ENCODE results near the gene OR6A2. TPM values are rescaled to one million over a fixed set of nuclear protein-coding genes. Genes with fewer than 3 reads are reported as not detected.
"Not testable (repeated sequence)": the region's sequence is repeated elsewhere in the genome, so short reads cannot be mapped to it uniquely, and the experiment has no call there.

The OR6A2 gene
- polyA plus RNA-seq (ENCODE audit: insufficient read length in 4 of 4): not detected

GRCh38 chr11:6799402-6799801 is at the start of gene OR6A2:
Gene OR6A2, minus strand, starts transcription at chr11:6799689. Its CDS starts 3,981 bp downstream, at chr11:6795708.
- DNase-seq (ENCODE audit: low read depth in 4 of 4, low spot score in 3 of 4): no peak

DNA sequence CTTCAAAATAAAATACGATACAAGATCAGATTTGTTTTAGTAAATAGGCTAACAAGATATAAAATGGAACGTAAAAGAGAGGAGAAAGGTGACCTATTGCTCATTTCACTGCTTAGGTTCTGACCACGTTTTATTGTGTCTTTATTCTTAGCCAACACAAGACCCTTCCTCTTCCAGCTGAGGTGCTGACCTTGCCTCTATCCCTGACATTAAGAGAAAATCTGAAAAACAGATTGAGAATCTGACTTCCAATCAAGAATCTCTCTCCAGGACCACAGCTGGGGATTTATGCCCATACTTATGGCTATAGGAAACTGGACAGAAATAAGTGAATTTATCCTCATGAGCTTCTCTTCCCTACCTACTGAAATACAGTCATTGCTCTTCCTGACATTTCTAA is 45.9 kb upstream of the OR6A2 start, which contains the start of gene OR10A5:
Gene OR10A5, plus strand, starts transcription at position 301 of the 400 bp plus-strand sequence. Its CDS starts 0 bp downstream, at position 301.
- DNase-seq (ENCODE audit: low read depth in 4 of 4, low spot score in 3 of 4): no peak

GRCh38 chr11:6844356-6844755 is 44.9 kb upstream of the OR6A2 start:
- no peak for DNase-seq (ENCODE audit: low read depth in 4 of 4, low spot score in 3 of 4)

GRCh38 chr11:6843670-6844069 is 44.2 kb upstream of the OR6A2 start:
- no peak for DNase-seq (ENCODE audit: low read depth in 4 of 4, low spot score in 3 of 4)

- no peak for DNase-seq (ENCODE audit: low read depth in 4 of 4, low spot score in 3 of 4)
These were observed 42.2 kb upstream of the OR6A2 start for GRCh38 chr11:6841694-6842093.

GRCh38 chr11:6834021-6834420 is 34.5 kb upstream of the OR6A2 start:
- DNase-seq (ENCODE audit: low read depth in 4 of 4, low spot score in 3 of 4): no peak

GRCh38 chr11:6833356-6833755 is 33.9 kb upstream of the OR6A2 start:
- no peak for DNase-seq (ENCODE audit: low read depth in 4 of 4, low spot score in 3 of 4)

DNA sequence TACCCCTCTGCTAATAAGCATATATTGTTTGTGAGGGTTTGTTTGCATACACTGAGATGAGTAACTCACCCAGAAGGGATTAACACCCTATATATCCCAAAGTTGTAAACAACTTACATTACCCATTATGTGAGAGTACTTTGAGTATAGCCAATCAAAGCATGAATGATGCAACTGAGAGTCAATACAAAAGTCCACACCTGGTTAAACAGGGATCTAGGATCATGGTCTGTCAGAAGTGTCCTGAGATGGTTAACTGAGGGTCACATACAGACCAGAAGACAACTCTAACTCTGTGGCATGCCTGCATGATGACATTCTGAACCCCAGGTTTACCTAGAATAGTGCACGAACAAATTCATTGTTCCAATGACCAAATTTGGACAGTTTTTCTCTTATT is 28.6 kb upstream of the OR6A2 start:
- DNase-seq (ENCODE audit: low read depth in 4 of 4, low spot score in 3 of 4): no peak

- no peak for DNase-seq (ENCODE audit: low read depth in 4 of 4, low spot score in 3 of 4)
These were observed 25.8 kb upstream of the OR6A2 start for GRCh38 chr11:6825231-6825744.

GRCh38 chr11:6824136-6824823 is 24.8 kb upstream of the OR6A2 start:
- DNase-seq (ENCODE audit: low read depth in 4 of 4, low spot score in 3 of 4): no peak

DNA sequence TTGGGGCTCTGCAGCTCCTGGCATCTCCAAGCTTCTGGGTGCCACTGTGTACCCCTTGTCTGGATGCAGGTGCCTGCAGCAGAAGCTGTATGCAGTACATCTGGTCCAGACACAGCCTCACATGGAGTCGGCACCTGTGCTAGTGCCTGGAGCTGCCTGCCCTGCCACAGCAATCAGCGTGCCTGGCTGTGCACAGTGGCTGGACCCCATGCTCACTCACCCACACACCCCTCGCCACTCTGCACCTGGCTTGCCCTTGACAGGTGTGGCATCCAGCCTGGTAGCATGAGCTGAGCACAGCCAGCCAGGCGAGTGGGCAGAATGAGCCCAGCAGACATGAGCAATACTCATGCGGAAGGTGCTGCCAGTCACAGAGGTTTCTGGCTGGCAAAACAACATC is 19.5 kb upstream of the OR6A2 start:
- no peak for DNase-seq (ENCODE audit: low read depth in 4 of 4, low spot score in 3 of 4)

- no peak for DNase-seq (ENCODE audit: low read depth in 4 of 4, low spot score in 3 of 4)
These were observed 18.2 kb upstream of the OR6A2 start for GRCh38 chr11:6817694-6818093.

DNA sequence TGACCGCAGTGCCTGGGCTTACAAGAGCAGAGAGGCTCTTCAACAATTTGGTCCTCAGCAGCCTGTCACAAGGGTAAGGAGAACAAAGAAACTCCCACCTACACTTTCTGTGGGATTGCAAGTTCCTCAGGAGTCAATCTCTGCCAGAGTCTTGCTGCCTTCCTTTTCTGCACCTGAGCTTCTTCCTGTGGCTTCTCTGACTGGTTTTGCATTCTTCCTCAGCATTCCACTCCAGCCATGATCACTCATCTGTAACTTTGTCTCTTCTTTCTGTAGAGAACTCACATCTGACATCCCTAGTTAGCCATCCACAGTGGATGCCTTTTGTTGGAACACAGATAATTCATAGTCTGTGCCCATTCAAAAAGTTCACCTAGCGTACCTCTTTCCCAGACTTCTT is 14.2 kb upstream of the OR6A2 start:
- no peak for DNase-seq (ENCODE audit: low read depth in 4 of 4, low spot score in 3 of 4)

GRCh38 chr11:6812390-6813005 is 13.0 kb upstream of the OR6A2 start:
- DNase-seq (ENCODE audit: low read depth in 4 of 4, low spot score in 3 of 4): peak in 3 of 4 donors; percentile 8 to 26 (median 9)

DNA sequence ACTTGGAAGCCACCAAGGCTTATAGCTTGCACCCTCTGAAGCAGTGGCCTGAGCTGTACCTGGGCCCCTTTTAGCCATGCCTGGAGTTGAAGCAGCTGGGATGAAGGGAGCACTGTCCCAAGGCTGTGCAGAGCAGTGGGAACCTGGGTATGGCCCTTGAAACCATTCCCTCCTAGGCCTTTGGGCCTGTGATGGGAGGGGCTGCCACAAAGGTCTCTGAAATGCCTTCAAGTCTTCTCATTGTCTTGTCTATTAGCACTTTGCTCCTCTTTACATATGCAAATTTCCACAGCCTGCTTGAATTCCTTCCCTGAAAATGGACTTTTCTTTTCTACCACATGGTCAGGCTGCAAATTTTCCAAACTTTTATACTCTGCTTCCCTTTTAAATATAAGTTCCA is 1.6 kb upstream of the OR6A2 start:
- DNase-seq (ENCODE audit: low read depth in 4 of 4, low spot score in 3 of 4): not testable (repeated sequence)

- no peak for DNase-seq (ENCODE audit: low read depth in 4 of 4, low spot score in 3 of 4)
These were observed 4.8 kb downstream of the OR6A2 start for GRCh38 chr11:6794639-6795038.

- no peak for DNase-seq (ENCODE audit: low read depth in 4 of 4, low spot score in 3 of 4)
These were observed 8.9 kb downstream of the OR6A2 start for GRCh38 chr11:6790546-6790945.

DNA sequence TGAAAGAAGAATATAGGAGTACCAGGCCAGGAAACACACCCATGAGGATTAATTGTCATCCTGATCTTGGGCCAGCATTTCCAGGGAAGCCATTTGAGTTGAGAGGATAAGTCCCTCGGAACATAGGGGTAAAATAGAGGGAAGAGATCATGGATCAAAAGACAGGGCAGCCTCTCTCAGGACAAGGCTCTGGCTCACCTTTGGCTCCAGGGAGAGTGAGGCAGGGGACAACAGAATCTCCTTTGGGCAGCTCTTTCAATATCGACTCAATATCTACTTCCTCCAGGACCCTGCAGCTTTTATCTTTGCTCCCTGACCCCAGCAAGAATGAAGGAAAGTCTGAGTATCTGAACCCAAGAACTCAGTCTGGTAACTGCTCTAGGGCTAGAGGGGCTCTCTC is 16.8 kb downstream of the OR6A2 start, which contains the start of gene OR2AG1:
Gene OR2AG1, plus strand, starts transcription at position 301 of the 400 bp plus-strand sequence. CDS start 2,018 bp downstream, outside the sequence.
- DNase-seq (ENCODE audit: low read depth in 4 of 4, low spot score in 3 of 4): no peak

- no peak for DNase-seq (ENCODE audit: low read depth in 4 of 4, low spot score in 3 of 4)
These were observed 18.7 kb downstream of the OR6A2 start for GRCh38 chr11:6780829-6781228.

GRCh38 chr11:6778518-6778917 is 21.0 kb downstream of the OR6A2 start:
- no peak for DNase-seq (ENCODE audit: low read depth in 4 of 4, low spot score in 3 of 4)

GRCh38 chr11:6771926-6772893 is 27.3 kb downstream of the OR6A2 start, which contains the start of gene OR2AG2:
Gene OR2AG2, minus strand, starts transcription at chr11:6771976. Its CDS starts 3,019 bp downstream, at chr11:6768957.
- DNase-seq (ENCODE audit: low read depth in 4 of 4, low spot score in 3 of 4): no peak

All from left renal pelvis (tissue), 4 donors.